ENCODE results near the gene THADA.
A peak's percentile ranks its signal among the peaks of the same experiment; 100 is the strongest.
"Not testable (repeated sequence)": the region's sequence is repeated elsewhere in the genome, so short reads cannot be mapped to it uniquely, and the experiment has no call there.

Gene THADA

DNA sequence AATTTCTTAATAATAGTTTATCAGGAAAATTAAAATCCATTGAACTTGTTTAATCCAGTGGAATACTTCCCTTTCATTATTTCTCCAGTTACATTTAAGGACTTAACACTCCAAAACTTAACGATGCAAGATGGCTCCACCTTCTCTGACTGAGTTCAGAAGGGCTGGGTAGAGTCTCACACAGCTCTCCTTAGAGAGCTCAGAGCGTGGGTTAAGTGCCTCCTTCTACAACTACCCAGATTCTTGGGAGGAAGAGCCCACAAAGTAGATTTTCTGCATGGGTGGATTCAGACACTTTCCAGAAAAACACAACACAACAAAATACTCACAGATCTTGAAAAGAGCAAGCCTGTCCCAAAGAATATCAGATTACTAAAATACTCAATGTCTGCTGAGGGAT lies 130.6 kb downstream of the THADA start:
- no peak for DNase-seq (ENCODE audit: low spot score)

DNA sequence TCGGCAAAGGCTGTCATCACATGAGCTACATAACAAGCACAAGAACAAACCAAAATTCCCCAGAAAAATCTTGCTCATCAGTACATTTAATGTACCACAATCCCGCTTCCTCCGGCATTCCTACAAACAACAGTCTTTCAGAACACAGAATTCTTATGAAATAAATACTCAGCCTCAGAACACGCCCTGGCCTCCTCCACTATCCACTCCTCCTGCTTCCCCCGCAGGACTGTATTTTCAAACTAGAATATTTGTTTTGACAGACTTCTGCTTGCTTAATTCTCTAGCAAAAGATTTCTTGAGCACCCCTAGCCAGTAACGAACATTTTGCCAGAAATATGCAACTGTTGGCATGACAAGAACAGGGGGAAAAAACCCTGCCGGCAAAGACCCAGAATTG lies 131.2 kb downstream of the THADA start:
- no peak for DNase-seq (ENCODE audit: low spot score)

DNA sequence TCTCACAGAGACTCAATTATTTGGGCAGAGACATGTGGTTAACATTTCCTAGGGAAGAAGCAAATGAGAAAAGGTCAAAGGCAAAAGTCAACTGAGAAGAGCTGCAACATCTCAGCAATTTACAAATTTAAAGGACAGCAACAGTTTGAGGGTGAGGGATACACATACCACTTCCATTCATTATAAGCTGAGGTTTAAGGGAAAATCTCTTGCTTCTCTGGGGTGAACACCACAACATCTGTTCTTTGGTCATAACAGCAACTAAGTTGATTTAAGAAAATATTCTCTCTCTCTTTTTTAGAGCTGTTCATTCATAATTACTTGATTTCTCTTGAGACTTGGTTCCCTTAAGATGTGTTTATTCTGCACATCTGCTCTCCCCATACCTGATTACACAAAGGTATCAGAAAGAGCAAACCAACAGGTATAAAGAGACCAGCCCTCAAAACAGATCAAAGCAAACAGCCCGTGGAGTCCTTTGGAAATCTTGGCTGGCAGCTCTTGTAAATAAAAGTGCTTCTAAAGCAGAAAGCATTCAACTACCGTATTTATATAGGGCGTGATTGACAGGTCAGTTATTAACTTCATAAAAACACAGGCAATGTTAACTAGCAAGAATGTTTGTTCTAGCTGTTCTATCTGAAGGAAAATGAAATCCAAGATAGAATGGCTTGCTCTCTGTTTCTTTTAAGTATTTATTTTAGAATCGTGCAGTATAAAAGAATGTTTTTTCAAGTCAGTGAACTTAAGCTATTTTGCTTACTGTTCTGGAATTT lies 132.8 kb downstream of the THADA start:
- DNase-seq (ENCODE audit: low spot score), result no peak

DNA sequence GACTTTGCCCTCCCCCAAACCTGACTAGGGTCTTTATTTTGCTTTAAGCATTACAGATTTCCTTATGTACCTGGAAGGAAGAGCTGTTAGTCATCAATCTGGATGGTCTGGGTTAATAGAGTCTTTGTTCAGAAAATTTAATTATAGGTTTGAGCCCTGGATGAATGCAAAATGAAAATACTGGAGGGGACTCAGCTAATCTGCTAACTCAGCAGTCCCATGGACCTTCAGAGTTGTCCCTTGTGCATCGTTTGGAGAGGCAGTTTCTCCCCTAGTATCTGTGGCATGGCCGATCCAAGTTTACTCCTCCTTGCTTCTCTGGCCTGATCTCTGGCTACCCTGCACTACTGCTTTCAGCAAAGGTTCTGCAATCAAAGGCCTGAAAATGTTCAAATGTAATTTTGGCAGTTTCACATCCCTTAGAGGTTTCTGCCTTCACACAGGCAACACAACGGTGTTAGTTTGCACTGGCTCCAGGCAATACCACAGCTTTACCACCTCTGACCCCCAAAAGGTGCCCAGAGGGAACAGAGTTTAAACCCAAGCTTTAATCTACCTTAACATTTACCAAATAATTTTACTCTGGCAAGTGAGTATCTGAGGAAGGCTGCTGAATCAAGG lies 134.3 kb downstream of the THADA start:
- DNase-seq (ENCODE audit: low spot score), result peak; percentile 11

DNA sequence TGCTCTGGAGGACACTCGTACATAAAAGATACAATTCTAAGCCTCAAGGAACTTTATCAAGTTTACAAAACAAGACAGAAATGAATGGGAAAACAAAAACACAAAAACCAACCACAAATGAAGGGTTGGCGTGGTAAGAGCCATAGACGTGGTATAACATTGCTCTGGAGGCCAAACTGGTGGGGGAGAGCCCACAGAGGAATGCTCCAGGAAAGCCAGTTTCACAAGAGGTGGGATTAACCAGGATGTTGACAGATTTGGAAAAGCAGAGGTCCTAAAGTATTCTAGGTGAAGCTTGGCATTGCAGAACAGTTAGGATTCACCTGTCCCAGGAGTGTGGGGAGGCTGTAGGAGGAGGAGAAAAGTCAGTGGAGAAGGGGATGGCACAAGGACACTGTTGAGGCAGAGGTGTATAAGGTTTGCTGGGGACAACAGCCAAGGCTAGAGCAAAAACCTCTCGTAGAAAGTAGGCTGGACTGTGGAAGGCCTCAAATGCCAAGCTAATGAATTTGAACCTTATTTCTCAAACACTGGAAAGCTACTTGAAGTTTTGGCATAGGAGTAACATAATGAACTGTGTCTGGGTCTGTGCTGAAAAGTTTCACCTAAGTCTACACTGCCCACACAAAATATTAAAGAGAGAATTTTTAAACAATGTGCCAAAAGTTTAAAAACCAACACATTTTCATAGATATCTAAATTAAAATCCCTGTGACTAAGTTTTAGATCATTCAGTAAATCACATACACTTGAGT lies 135.1 kb downstream of the THADA start:
- DNase-seq (ENCODE audit: low spot score), result no peak

DNA sequence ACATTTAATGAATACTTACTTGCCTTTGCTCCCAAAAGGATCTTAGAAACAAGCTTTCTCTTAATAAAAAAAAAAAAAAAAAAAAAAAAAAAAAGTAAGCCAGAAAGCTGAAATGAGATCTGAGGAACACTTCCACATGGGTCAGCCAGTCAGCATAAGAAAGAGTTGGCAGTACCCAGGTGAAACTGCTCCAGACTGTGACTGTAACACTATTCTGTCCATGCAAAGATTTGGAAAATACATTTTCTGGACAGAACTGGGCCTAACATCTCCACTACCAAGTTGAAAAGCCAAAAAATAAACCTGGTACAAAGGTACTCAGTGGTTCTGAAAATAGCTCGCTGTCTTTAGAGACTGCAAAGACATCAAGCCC lies 135.7 kb downstream of the THADA start:
- DNase-seq (ENCODE audit: low spot score), result no peak

DNA sequence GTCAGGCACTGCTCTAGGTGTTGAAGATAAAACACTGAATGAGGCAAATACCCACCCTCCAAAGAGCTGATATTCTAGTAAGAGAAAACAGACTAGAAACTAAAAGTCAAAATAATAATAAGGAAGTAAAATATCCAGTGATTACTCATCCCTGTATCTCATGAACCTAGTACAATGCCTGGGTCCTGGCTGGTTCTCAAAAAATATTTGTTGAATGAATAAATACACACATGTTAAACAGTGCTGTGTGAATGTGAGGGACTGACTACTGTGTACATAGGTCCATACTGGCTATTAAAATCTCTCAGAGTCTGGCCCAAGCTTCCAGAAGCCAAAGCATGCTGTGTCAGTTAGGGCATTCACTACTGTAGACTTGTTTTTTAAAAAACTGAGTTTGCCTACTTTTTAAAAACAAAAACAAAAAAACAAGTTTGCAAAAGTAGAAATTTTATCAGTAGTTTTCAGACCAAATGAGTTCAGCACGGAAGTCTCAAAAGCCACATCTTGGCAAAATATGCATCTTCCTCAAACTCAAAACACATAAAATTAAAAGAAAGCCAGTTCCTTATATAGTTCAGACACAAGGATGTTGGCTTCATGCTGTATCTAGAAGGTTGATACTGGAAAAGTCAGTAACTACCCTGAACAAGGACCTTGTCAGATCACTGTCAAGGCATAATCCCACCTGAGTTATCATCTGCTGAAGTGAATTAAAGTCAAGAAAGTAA lies 136.2 kb downstream of the THADA start:
- DNase-seq (ENCODE audit: low spot score), result no peak

DNA sequence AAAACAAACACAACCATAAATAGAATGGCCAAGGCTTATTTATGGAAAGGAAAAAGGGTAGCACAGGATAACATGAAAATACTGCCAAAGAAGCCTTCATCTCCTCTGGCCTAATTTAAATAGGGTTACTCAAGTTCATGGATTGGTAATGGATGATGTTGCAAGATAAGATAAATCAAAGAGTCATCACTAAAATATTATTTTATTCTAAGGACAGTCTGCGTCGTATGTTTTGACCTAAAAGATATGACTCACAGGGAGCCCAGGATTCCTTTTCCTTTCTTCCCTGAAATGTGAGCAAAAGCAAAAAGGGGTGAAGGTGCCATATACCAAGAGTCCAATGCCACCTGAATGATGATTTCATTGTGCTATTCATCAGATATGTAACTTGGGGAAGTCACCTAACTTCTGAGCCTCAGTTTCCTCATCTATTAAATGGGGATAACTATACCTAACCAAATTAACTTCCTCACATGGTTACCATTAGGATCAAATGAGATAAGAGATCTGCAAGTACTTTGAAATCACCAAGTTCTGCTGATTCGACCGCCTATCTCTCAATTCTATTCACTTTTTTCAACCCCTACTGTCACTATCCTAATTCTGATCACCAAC lies 137.7 kb downstream of the THADA start:
- no peak for DNase-seq (ENCODE audit: low spot score)

DNA sequence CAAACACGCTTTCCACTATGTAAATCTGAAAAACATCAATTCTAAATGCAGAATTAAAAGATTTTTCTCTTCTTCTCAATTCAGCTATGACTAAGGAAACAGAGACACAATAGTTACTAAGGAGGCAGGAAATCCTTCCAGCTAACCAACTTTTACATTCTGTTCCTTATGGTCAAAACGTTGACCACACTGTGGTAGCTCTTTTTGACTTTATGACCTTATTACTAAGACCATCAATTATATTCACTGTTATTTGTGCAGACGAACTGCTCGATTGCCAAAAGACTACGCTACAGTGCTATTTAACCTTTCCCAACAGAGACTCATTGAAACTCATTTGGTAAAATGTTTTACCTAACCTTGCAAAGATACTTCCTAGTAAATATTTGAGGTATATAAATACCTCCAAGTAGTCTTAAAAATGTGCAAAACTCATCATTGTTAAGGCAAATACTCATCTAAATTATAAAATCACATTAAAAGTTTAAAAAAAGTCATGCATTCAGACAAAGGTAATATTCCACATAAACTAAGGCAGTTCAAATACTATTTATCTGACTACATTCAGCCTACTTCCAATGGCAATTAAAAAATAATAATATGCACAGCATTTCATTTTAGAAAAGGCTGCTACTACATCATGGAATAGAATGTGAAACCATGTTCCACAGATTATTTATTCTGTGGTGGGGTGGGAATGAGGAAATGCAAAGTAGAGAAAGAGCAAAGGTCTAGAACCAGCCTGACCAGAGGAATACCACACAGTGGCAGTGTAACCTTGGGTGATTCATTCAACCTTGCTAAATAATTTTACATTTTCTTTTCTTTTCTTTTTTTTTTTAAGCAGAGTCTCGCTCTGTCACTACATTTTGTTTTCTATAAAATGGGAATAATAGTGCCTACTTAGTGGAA lies 139.9 kb downstream of the THADA start:
- no peak for DNase-seq (ENCODE audit: low spot score)

DNA sequence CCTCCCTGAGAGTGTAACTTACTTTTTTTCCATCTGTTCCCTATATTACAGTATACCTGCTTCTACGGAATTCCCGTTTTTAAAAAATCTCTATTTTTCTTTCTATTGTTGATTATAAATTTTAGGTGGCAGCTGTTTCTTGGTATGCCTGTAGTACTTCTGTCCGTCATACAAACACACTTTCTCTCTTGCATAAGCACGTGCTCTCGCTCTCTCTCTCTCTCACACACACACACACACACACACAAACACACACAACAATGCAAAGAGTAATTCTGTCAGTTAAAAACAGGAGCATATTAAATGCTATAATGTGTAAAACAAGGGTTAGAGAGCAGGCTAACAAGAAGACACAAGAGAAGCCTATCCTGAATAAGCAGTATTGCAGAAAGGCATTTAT lies 140.5 kb downstream of the THADA start:
- no peak for DNase-seq (ENCODE audit: low spot score)

DNA sequence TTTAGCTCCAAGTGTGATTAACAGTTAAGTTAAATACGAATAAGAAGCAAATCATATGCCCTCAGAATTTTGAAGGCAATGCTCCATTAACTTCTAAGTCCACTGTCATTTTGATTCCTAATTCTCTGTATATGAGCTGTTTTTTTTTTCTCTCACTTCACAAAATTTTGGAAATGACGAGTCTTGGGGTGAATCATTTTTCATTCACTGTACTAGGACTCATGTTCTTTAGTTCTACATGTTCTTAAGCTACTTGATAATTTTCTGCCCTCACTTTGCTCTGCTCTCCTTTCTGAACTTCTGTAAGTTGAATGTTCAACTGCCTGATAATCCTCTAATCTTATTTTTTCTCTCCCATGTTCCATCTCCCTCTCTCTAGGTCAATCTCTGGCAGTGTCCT lies 141.0 kb downstream of the THADA start:
- no peak for DNase-seq (ENCODE audit: low spot score)

DNA sequence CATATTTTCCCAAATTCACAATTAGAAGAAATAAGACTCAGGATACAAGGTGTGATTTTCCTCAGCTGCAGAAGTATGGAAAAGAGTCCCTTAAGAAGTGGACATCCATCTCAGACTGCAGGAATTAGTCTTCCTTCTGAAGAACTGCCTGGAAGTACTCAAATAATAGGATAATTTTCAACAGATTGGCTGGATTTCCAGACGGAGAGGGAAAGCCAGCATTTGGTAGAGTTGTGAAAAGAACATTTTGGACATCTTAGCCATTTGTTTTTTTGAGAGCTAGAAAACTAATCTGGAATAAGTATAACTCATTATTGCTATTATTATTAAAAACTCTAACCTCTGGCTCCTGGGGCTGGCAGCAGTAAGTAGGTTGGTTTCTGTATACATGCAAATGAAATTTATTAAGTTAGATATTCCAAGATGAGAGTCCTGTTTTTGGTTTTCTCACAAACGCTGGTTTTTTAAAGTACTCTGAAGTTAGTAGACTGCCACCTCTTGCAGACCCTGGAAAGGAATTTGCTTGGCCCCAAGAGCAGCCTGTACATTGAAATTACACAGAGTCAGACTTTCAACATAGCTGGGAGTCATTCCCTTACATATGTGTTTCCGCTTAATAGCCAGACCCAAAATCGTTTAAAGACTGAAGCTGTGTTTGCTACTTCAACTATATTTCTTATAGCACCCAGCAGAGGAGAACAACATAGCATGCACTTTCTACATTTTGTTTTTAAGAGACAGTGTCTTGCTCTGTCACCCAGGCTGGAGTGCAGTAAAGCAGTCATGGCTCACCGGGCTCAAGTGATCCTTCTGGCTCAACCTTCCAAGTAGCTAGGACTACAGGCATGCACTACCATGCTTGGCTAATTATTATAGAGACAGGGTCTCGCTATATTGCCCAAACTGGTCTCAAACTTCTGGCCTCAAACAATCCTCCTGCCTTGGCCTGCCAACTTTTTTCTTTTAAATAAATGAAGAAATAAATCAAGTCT lies 142.4 kb downstream of the THADA start:
- no peak for DNase-seq (ENCODE audit: low spot score)

DNA sequence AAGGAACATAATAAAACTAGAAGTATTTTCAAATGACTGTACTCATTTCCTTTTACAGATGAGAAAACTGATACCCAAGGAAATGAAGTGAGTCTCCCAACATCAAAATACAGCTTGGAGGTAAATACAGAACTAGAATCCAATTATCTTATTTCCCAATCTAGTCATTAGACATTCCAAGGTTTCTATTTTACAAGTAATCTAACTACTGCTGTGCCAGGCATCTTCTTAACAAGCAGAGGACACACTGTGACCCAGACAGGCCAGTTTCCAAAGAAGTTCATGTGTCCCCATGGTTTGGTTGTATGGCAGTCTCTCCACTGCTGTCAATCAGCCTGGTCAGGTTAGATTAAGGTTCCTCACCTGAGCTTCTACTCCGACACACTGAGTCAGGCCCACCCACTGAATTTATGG lies 143.5 kb downstream of the THADA start:
- no peak for DNase-seq (ENCODE audit: low spot score)

DNA sequence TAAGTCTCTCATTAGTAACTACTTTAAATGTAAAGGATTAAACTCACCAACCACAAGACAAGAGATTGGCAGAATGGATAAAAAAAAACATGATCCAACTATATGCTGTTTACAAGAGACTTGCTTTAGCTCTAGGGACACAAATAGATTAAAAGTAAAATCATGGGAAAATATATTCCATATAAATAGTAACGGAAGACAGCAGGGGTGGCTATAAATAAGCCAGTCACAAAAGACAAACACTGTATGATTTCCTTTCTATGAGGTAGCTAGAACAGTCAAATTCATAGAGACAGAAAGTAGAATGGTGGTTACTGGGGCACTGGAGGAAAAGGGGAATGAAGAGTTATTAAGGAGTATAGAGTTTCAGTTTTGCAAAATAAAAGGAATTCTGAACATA lies 145.2 kb downstream of the THADA start:
- DNase-seq (ENCODE audit: low spot score), result no peak

DNA sequence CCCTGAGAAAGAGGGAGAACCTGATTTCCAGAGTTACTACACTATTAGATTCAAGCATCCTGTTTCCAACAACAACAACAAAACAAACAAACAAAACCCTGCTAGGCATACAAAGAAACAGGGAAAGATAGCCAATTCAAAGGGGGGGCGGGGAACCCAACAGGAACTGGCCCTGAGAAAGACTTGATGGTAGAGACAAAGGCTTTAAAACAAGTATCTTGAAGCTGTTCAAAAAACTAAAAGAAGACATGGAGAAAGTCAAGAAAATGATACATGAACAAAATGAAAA lies 147.1 kb downstream of the THADA start:
- no peak for DNase-seq (ENCODE audit: low spot score)

DNA sequence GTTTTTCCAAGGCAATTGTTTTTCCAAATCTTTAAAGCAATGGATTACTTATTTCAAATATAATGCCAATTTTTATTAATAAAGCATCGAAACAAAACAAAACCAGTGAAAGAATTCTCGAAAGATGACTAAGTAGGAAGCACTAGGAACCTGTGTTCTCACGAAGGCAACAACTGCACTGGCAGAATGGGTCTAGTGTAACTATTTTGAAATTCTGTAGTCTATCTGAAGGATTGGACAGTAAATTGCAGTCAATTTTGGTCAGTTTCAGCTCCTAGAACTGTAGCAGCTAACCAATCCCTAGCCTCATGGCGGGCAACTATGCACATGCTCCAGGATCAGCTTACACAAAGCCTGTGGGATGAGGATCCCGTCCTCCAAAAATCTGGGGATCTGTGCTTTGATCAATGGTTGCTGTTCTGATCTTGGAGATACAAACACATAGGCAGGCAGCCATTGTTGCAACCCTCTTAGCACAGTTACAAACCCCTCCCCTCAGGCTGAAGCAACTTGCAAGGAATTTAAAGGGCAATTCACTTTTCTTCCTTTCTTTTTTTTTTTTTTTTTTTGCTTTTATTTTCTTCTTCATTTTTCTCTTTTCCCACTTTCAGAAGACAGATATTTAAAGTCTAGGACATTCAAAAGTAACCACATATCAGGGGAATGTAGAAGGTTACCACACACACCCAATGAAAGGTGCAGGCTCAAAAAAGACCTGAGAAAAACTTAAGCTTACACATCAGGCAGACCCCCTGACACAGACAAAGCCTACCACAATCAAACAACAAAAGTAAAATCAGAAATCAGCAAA lies 147.6 kb downstream of the THADA start:
- DNase-seq (ENCODE audit: low spot score), result no peak

DNA sequence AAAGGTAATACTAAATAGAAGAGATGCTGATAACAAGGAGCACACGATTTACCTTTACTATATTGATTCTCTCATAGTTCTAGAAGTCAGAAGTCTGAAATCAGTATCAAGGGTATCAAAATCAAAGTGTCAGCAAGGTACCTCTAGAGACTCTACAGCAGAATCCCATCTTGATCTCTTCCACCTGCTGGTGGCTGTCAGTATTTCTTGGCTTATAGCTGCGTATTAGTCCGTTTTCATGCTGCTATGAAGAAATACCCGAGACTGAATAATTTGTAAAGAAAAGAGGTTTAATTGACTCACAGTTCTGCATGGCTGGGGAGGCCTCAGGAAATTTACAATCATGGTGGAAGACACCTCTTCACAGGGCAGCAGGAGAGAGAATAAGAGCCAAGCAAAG lies 149.1 kb downstream of the THADA start:
- DNase-seq (ENCODE audit: low spot score), result not testable (repeated sequence)

DNA sequence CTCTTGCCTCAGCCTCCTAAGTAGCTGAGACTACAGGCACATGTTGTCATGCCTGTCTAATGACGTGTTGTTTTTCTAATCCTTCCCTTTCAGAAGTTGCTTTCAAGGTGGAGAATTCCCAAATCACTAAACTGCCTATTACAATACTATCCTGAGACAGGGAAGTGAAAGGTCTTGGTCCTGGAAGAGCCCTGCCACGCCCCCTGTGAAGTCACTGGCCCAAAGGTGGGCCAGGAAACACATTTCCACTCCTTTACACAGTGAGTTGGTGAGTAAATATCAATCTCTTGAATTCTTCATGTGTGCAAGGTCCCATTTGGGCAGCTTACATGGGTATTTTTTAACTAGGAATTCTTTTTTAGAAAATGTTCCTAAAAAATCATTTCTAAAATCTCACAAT lies 150.1 kb downstream of the THADA start:
- no peak for DNase-seq (ENCODE audit: low spot score)

DNA sequence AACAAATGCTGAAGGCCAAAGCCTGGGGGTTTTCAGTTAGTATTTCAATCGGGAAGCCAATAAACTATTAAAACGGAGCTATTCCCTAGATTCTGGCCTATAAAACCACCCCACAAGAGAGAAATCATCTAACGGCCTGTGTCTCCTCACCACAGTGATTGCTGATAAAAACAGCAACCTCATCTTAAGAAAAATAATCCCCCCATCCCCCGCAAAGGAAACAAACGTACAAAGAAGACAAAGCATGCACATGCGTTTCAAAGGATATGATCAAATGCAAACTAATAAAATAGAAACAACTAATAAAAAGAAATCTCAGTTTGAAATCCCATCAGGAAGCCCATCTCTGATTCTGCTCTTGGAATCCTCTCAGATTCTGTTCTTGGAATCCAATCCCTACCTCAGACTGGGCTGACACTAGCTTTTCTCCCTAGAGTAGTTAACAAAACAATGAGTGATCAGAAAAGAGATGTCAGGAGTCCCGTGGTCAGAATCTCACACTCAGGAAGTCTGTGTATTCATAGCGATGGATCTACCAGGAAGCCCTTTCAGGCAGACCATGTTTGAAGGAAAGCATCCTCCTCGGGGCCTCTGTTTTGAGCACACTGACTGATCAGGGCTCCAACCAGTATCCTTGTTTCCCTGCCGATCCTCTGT lies 150.7 kb downstream of the THADA start:
- no peak for DNase-seq (ENCODE audit: low spot score)
